ENCODE results near the gene KRT81.

KRT81 gene

DNA sequence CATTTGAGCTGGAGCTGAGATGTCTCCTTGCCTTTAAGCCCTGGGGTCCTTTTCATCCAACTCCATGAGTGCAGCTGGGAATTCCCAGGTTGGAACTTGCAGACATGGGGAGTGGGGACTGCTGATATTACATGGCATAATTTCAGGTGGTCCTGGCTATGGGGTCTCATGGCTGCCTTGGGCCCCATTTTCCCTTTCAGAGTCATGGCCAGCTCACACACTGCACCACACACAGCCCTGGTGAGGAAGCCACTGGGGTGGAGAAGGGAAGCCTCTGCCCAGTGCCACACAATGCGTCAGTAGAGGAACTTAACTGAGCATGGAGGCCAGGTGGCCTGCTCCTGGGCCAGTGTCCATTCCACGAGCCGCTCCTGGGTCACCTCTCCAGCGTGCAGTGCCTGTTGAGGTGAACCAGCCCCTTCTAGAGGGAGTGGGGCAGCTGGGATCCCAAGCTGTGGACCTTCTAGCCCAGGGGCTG, 34.2 kb downstream of the KRT81 start:
- no peaks in the 10 kb centered on the region for H3K9me2 ChIP-seq (replicated peaks; ENCODE audit: low read depth, low read length)
- H3K9ac ChIP-seq (ENCODE audit: low read depth, low read length, poor library complexity, severe bottlenecking): no peak overlapping the region
- H2AFZ ChIP-seq (ENCODE audit: low read length): no peak overlapping the region
- no peaks in the 10 kb centered on the region for H3K27me3 ChIP-seq (ENCODE audit: insufficient read depth, low read length, poor library complexity, severe bottlenecking)
- TF ChIP-seq EZH2phosphoT487 (IDR thresholded peaks at IDR 0.05; ENCODE audit: borderline replicate concordance): no peak
- TF ChIP-seq, protein P1, sequence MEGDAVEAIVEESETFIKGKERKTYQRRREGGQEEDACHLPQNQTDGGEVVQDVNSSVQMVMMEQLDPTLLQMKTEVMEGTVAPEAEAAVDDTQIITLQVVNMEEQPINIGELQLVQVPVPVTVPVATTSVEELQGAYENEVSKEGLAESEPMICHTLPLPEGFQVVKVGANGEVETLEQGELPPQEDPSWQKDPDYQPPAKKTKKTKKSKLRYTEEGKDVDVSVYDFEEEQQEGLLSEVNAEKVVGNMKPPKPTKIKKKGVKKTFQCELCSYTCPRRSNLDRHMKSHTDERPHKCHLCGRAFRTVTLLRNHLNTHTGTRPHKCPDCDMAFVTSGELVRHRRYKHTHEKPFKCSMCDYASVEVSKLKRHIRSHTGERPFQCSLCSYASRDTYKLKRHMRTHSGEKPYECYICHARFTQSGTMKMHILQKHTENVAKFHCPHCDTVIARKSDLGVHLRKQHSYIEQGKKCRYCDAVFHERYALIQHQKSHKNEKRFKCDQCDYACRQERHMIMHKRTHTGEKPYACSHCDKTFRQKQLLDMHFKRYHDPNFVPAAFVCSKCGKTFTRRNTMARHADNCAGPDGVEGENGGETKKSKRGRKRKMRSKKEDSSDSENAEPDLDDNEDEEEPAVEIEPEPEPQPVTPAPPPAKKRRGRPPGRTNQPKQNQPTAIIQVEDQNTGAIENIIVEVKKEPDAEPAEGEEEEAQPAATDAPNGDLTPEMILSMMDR (conservative IDR thresholded peaks at IDR 0.05; ENCODE audit: low read length): no peak
- H4K20me1 ChIP-seq (ENCODE audit: insufficient read depth, low read length, poor library complexity, severe bottlenecking): no peaks in the 10 kb centered on the region
- H3K4me1 ChIP-seq (ENCODE audit: insufficient read depth, low read length, poor library complexity, severe bottlenecking): peaks cover 27% of the 10 kb centered on the region
- H3K79me2 ChIP-seq (ENCODE audit: insufficient read depth, low read length): no peaks in the 10 kb centered on the region
- H3K9me3 ChIP-seq (ENCODE audit: insufficient read depth, low read depth, low read length): no peaks in the 10 kb centered on the region
- H3K4me2 ChIP-seq (ENCODE audit: low read depth, low read length, poor library complexity, severe bottlenecking): no peak overlapping the region
- H3K36me3 ChIP-seq (ENCODE audit: insufficient read depth, low read length): no peaks in the 10 kb centered on the region
- H3F3A ChIP-seq (ENCODE audit: low read depth): peaks cover 8% of the 10 kb centered on the region; the same call in 1 of the 2 replicates
- no peak overlapping the region for H3K4me3 ChIP-seq (ENCODE audit: low read length, poor library complexity, severe bottlenecking)

DNA sequence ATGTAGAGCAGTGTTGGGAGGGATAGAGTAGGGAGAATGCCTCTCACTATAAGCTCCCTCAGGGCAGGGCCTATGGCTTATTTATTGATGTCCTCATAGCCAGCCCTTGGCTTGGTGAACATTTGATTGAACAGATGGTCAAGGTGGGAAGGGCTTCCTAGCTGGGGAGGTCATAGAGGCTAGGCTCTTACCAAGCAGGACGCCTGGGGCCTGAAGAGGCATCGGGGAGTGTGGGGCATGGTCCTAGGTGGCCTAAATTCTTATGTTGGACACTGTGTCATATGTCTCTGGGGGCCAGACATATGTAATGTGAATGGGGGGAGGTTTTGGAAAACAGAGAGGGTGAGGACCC, 34.8 kb downstream of the KRT81 start:
- H3K4me1 ChIP-seq (ENCODE audit: insufficient read depth, low read length, poor library complexity, severe bottlenecking): peaks cover 25% of the 10 kb centered on the region
- no peaks in the 10 kb centered on the region for H4K20me1 ChIP-seq (ENCODE audit: insufficient read depth, low read length, poor library complexity, severe bottlenecking)
- no peaks in the 10 kb centered on the region for H3K9me3 ChIP-seq (ENCODE audit: insufficient read depth, low read depth, low read length)
- H3K4me2 ChIP-seq (ENCODE audit: low read depth, low read length, poor library complexity, severe bottlenecking): no peak overlapping the region
- no peak overlapping the region for H3K4me3 ChIP-seq (ENCODE audit: low read length, poor library complexity, severe bottlenecking)
- TF ChIP-seq, protein P1 (conservative IDR thresholded peaks at IDR 0.05; ENCODE audit: low read length): no peak
- TF ChIP-seq EZH2phosphoT487 (IDR thresholded peaks at IDR 0.05; ENCODE audit: borderline replicate concordance): no peak
- H2AFZ ChIP-seq (ENCODE audit: low read length): no peak overlapping the region
- H3K9ac ChIP-seq (ENCODE audit: low read depth, low read length, poor library complexity, severe bottlenecking): no peak overlapping the region
- H3K79me2 ChIP-seq (ENCODE audit: insufficient read depth, low read length): no peaks in the 10 kb centered on the region
- H3F3A ChIP-seq (ENCODE audit: low read depth): peaks cover 8% of the 10 kb centered on the region; the same call in 1 of the 2 replicates
- H3K9me2 ChIP-seq (replicated peaks; ENCODE audit: low read depth, low read length): no peaks in the 10 kb centered on the region
- H3K36me3 ChIP-seq (ENCODE audit: insufficient read depth, low read length): no peaks in the 10 kb centered on the region
- H3K27me3 ChIP-seq (ENCODE audit: insufficient read depth, low read length, poor library complexity, severe bottlenecking): no peaks in the 10 kb centered on the region

DNA sequence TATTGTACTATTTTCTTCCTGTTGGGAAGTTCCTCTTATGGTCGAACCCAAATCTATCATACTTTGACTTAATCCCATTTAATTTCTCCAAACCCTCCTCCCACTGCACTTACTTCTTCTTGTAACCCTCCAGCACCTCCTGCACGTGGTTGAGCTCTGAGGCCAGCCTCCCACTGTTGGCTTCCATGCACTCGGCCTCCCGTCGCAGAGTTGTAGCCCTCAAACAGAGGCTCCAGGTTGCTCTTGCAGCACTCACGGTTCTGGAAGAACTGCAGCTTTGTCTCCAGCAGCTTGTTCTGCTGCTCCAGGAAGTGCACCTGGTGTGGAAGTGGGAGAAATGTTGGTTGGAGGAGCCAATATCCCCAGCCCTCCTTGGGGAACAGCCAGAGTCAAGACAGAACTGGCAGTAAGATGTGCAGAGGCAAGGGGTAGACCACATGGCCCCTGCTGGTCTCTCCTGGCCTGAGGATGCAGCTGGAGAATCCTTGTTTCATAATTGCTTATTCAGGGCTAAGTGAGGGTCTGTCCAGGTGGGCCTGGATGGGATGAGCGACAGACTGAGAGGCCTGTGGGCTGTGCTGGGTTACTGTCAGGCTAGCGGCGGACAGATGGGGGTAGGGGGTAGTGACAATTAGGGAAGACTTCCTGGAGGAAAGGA, 35.3 kb downstream of the KRT81 start:
- H3F3A ChIP-seq (ENCODE audit: low read depth): peaks cover 8% of the 10 kb centered on the region; the same call in 1 of the 2 replicates
- no peak overlapping the region for H3K4me2 ChIP-seq (ENCODE audit: low read depth, low read length, poor library complexity, severe bottlenecking)
- no peaks in the 10 kb centered on the region for H3K9me2 ChIP-seq (replicated peaks; ENCODE audit: low read depth, low read length)
- H3K4me1 ChIP-seq (ENCODE audit: insufficient read depth, low read length, poor library complexity, severe bottlenecking): peaks cover 20% of the 10 kb centered on the region
- no peaks in the 10 kb centered on the region for H4K20me1 ChIP-seq (ENCODE audit: insufficient read depth, low read length, poor library complexity, severe bottlenecking)
- no peaks in the 10 kb centered on the region for H3K36me3 ChIP-seq (ENCODE audit: insufficient read depth, low read length)
- H3K27me3 ChIP-seq (ENCODE audit: insufficient read depth, low read length, poor library complexity, severe bottlenecking): no peaks in the 10 kb centered on the region
- H3K4me3 ChIP-seq (ENCODE audit: low read length, poor library complexity, severe bottlenecking): no peak overlapping the region
- H2AFZ ChIP-seq (ENCODE audit: low read length): no peak overlapping the region
- TF ChIP-seq, protein P1 (conservative IDR thresholded peaks at IDR 0.05; ENCODE audit: low read length): no peak
- no peak for TF ChIP-seq EZH2phosphoT487 (IDR thresholded peaks at IDR 0.05; ENCODE audit: borderline replicate concordance)
- H3K9me3 ChIP-seq (ENCODE audit: insufficient read depth, low read depth, low read length): no peaks in the 10 kb centered on the region
- no peaks in the 10 kb centered on the region for H3K79me2 ChIP-seq (ENCODE audit: insufficient read depth, low read length)
- no peak overlapping the region for H3K9ac ChIP-seq (ENCODE audit: low read depth, low read length, poor library complexity, severe bottlenecking)
